Muscle layer of duodenum (tissue), 2 donors: ENCODE data around the gene TTC4.

Experiments used
- H3K27ac ChIP-seq: one replicate; pipeline ENCODE4 v1.7.0; 2013; ENCODE audit warnings: mild to moderate bottlenecking, low read length
- H3K27me3 ChIP-seq: one replicate; pipeline ENCODE4 v1.7.0; 2013; ENCODE audit warnings: low read depth, mild to moderate bottlenecking, control low read depth, low read length
- H3K36me3 ChIP-seq, 2 donors: one replicate each; pipeline ENCODE4 v1.7.0; 2013; ENCODE audit warnings: low read length in 2 of 2, control low read depth in 1 of 2, mild to moderate bottlenecking in 1 of 2; ENCODE audit not compliant: insufficient read depth in 2 of 2, control insufficient read depth in 1 of 2
- H3K4me1 ChIP-seq, 2 donors: one replicate each; pipeline ENCODE4 v1.7.0; 2013; ENCODE audit warnings: low read length in 2 of 2, mild to moderate bottlenecking in 2 of 2, control low read depth in 1 of 2, moderate library complexity in 1 of 2; ENCODE audit not compliant: insufficient read depth in 2 of 2, control insufficient read depth in 1 of 2
- H3K4me3 ChIP-seq, 2 donors: one replicate each; pipeline ENCODE4 v1.7.0; 2013; ENCODE audit warnings: low read length in 2 of 2, low read depth in 1 of 2, mild to moderate bottlenecking in 1 of 2
- H3K9me3 ChIP-seq, 2 donors: one replicate each; pipeline ENCODE4 v1.7.0; 2013; ENCODE audit warnings: low read length in 2 of 2, control low read depth in 1 of 2, mild to moderate bottlenecking in 1 of 2; ENCODE audit not compliant: control insufficient read depth in 1 of 2
- donor health status: healthy.

Gene TTC4

DNA sequence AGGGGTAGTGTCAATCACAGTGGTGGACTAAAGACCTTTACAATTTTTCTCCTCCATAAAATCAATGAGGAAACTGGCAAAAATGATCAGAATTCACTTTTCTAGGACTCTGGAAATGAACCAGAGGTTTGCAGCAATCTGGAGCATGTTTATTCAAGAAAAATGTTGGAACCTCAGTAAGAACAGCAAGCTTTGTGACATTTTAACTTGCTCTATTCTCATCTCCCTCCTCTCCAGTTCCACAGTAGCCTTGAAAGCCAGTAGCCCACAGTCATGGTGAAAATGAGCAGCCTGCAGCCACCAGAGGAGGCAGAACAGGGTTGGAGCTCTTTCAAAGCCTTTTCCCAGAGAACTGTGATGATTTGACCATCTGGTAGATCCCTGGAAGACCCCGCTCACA, 9.1 kb downstream of the TTC4 start:
- peaks cover 53 to 57% of the 10 kb centered on the region in 2 donors for H3K36me3 ChIP-seq
- H3K4me1 ChIP-seq, result peaks cover 0 to 7% of the 10 kb centered on the region in 2 donors
- H3K27me3 ChIP-seq, result no peaks in the 10 kb centered on the region
- no peak overlapping the region for H3K27ac ChIP-seq
- no peak overlapping the region for H3K4me3 ChIP-seq
- H3K9me3 ChIP-seq, result peaks cover 0 to 5% of the 10 kb centered on the region in 2 donors

DNA sequence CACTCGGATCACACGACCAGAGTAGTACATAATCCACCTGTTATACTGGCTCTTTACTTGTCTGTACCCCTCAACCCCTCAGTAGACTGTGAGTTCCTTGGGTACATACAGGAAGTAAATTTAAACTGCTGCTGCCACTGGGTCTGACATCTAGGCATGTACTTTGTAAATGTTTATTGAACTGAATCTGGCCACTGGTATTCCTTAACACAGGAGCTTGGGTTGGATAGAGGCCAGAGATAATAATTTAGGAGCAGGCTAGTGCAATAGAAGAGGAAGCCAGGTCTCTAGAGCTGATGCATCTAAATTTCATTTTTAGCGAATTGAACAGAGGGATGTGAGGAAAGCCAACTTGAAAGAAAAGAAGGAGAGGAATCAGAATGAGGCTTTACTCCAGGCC, 12.4 kb downstream of the TTC4 start:
- peaks cover 42 to 52% of the 10 kb centered on the region in 2 donors for H3K36me3 ChIP-seq
- H3K4me1 ChIP-seq, result peaks cover 0 to 7% of the 10 kb centered on the region in 2 donors
- no peak overlapping the region for H3K27ac ChIP-seq
- H3K27me3 ChIP-seq, result no peaks in the 10 kb centered on the region
- no peak overlapping the region for H3K4me3 ChIP-seq
- peaks cover 0 to 5% of the 10 kb centered on the region in 2 donors for H3K9me3 ChIP-seq

DNA sequence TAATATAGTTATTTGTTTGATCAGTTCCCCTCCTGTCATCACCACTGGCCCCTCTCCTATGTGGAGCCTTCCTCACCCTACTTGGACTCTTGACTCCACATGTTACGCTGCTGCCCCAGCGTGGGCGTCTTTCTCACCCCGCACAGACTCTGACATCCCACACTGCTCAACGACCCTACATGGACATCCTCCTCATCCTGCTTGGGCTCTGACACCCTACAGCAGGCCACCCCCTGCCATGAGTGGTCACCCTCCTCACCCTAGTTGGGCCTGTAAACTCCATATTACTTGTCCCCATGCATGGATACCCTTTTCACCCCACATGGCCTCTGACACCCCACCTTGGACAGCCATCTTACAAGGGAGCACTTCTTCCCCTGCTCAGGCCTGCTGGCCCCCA, 21.0 kb downstream of the TTC4 start:
- Histone ChIP-seq H3K27ac (no peak overlapping the region), H3K36me3 (peaks cover 39 to 69% of the 10 kb centered on the region in 2 donors), H3K27me3 (no peaks in the 10 kb centered on the region), H3K4me1 (no peaks in the 10 kb centered on the region), H3K9me3 (no peaks in the 10 kb centered on the region), H3K4me3 (no peak overlapping the region)

DNA sequence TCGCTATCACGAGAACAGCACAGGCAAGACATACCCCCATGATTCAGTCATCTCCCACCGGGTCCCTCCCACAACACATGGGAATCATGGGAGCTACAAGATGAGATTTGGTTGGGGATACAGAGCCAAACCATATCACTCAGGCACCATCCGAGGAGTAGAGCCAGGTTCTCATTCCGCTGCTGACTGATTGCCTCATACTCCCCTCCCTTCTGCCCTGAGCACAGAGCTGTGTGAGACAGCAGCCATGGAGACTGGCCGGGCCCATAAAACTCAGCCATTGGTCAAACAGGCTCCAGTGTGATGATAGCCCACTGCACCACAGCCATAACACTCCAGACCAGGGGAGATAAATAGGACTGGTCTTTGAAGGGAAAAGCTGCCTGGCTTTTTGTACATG, 22.6 kb downstream of the TTC4 start:
- H3K36me3 ChIP-seq, result peaks cover 41 to 75% of the 10 kb centered on the region in 2 donors

DNA sequence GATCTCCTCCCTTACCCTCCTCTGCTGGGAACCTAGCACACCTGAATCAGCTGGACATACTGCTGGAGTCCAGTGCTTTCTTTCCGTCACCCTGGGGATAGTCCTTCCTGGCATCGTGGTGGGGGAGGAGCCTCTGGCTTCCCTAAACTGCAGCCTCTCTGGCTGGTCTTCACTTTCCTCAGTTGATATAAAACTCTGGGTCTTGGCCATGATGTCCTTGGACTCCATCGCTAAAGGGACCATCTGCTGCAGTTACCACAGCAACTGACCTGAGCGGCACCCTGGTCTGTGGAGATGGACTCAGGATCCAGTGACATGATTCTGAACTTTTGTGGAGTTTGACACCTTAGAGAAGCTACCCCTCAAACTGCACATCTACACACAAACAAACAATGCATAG, 25.9 kb downstream of the TTC4 start:
- H3K9me3 ChIP-seq, result no peaks in the 10 kb centered on the region
- H3K4me1 ChIP-seq, result no peaks in the 10 kb centered on the region
- peaks cover 41 to 57% of the 10 kb centered on the region in 2 donors for H3K36me3 ChIP-seq
- H3K27ac ChIP-seq, result no peak overlapping the region
- no peak overlapping the region for H3K4me3 ChIP-seq
- no peaks in the 10 kb centered on the region for H3K27me3 ChIP-seq

More for the DNA sequence above, 22.6 kb downstream of the TTC4 start:
- Histone ChIP-seq H3K27me3 (no peaks in the 10 kb centered on the region), H3K4me3 (no peak overlapping the region), H3K9me3 (no peaks in the 10 kb centered on the region), H3K4me1 (no peaks in the 10 kb centered on the region), H3K27ac (no peak overlapping the region)

DNA sequence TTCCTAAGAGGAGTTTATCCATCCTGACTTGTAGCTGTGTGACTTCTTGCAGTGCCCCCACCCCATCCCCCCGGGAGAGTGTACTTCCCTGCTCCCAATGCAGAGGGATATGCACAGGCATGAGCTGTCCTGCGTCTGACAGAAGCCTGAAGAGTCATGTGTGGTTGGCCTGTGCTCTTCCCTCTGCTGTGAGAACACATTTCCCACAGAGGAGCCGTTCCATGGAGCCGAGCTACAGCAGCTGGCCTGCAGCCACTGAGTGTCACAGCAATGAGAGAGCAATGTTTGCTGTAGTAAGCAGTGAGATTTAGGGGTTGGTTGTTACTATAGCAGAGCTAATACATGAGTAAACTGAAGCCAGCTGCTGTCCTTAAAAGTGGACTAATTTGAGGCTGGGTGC, 26.6 kb downstream of the TTC4 start:
- Histone ChIP-seq H3K27me3 (no peaks in the 10 kb centered on the region), H3K4me1 (no peaks in the 10 kb centered on the region), H3K36me3 (peaks cover 36 to 50% of the 10 kb centered on the region in 2 donors), H3K27ac (no peak overlapping the region), H3K4me3 (no peak overlapping the region), H3K9me3 (no peaks in the 10 kb centered on the region)

DNA sequence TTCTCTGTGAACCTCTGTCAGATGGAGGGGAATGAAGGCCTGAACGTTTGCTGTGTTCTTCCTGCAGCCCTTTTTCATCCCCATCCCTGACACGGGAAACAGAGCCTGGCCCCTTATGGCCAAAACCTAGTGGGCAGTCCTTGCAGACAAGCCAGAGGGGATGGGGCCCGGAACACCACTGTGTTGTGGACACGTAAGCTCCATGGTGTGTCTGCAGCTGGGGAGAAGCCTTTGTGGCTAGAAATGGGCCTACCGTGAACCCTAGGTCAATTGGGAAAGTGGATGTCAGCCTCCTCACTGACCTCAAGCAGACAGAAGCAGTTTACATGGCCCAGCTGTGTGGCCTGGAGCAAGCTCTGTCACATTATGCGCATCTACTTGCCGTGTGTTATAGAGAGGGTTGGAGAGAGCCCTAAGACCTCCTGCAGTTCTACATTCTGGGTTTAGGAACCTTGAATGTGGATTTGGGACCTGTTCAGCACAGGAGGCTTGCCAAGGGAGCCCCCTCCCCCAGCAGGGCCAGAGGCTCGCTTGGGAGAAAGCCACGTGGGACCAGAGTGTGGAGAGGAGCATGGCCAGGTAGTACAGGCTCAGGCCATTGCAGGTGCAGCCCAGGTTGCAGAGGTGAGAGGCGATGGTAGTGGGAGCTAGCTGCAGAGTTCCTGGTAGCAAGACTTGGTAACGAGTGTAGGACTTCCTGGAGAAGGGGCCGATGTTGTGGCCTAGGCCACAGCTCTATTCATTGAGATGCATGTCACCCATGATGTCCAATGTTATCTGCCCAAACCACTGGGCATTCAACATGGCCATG, 28.0 kb downstream of the TTC4 start:
- Histone ChIP-seq H3K36me3 (peaks cover 26 to 36% of the 10 kb centered on the region in 2 donors), H3K9me3 (no peaks in the 10 kb centered on the region), H3K4me3 (no peak overlapping the region), H3K4me1 (no peaks in the 10 kb centered on the region), H3K27me3 (no peaks in the 10 kb centered on the region), H3K27ac (no peak overlapping the region)

DNA sequence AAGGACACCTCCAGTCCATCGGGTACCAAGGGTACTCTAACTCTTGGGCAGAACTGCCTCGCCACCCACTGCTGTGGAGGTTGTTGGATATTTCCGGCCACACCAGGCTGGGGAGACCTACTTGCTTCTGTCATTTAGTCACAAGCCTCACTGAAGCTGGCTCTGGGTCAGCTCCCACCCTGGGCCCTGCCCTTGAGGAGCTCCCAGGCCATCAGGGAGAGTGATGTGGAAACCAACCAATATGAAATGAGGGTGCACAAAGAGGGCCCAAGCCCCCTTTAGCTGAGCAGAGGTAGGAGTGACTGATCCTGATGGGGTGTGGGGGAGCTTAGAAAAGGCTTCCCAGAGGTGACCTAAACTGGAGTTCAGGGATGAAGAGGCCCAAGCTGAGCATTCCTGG, 29.0 kb downstream of the TTC4 start:
- no peaks in the 10 kb centered on the region for H3K9me3 ChIP-seq
- peaks cover 21 to 28% of the 10 kb centered on the region in 2 donors for H3K36me3 ChIP-seq
- H3K27ac ChIP-seq, result no peak overlapping the region
- H3K4me1 ChIP-seq, result no peaks in the 10 kb centered on the region
- no peaks in the 10 kb centered on the region for H3K27me3 ChIP-seq
- no peak overlapping the region for H3K4me3 ChIP-seq

DNA sequence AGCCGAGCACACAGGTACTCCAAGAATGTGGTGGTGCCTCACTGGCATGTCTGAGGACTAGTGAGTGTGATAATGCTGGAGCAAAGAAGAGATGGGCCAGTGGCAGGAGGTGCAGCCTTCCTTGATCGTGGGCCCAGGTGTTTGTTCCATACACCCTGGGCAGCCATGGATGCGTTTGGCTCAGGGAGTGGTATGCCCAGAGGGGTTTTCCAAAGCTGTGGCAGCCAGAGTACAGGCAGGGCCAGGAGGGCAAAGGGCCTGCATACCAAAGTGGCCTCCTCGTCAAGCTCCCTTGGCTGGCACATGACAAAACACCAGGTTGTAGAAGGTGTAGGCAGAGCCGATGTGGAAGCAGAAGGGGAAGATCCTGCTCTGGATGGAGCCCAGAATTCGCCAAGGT, 29.6 kb downstream of the TTC4 start:
- Histone ChIP-seq H3K9me3 (no peaks in the 10 kb centered on the region), H3K4me1 (no peaks in the 10 kb centered on the region), H3K27me3 (no peaks in the 10 kb centered on the region), H3K4me3 (no peak overlapping the region), H3K27ac (no peak overlapping the region), H3K36me3 (peaks cover 16 to 23% of the 10 kb centered on the region in 2 donors)

DNA sequence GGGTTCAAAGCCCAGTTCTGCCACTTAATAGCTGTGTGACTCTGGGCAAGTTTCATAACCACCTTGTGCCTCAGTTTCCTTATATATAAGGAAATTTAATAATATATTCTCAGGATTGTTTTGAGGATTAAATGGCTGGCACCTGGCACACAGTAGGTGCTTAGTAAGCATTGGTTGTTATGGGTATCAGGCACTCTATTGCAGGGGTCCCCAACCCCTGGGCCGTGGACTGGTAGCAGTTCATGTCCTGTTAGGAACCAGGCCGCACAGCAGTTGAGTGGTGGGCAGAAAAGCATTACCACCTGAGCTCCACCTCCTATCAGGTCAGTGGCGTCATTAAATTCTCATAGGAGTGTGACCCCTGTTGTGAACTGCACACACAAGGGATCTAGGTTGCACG, 30.2 kb downstream of the TTC4 start:
- Histone ChIP-seq H3K27ac (no peak overlapping the region), H3K4me3 (no peak overlapping the region), H3K9me3 (no peaks in the 10 kb centered on the region), H3K27me3 (no peaks in the 10 kb centered on the region), H3K36me3 (peaks cover 12 to 17% of the 10 kb centered on the region in 2 donors), H3K4me1 (no peaks in the 10 kb centered on the region)

DNA sequence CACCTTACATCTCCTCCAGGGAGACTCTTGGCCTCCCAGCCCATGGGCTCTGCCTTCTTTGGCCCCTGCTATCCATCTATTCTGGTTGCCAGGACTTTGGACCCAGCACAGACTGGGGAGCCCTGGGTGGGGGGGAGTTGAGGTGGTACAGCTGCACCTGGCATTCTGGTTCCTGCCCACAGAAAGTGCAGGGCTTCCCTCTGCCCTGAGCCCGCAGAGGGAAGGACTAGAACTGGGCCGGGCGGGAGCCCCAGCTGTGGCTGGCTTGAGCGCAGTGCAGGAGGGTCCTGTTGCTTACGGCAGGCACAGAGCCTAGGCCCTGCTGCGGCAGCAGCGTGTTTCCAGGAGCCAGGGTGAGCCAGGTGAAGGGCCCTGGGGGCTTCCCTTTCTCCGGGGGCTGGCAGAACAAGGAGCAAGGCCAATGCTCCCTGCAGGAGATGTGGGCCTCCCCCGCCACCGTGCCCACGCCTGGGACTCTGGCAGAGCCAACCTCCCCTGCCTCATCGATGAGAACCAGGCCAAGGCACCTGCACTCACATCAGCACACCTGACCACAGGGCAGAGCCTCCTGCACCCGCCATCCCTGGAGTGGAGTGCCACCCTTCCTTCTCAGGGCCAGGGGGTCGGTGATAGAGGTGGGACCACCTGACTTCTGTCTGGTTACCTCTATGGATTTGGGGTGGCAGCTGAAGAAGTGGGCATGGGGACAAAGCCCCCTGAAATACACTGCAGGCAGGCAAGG, 32.6 kb downstream of the TTC4 start:
- Histone ChIP-seq H3K4me1 (no peaks in the 10 kb centered on the region), H3K27ac (no peak overlapping the region), H3K27me3 (no peaks in the 10 kb centered on the region), H3K4me3 (no peak overlapping the region), H3K9me3 (no peaks in the 10 kb centered on the region), H3K36me3 (no peaks in the 10 kb centered on the region)
